Measurements from ENCODE around the gene LAD1. TPM values are rescaled to one million over a fixed set of nuclear protein-coding genes. Genes with fewer than 3 reads are reported as not detected.

The LAD1 gene
- total RNA-seq, 1 donor from 2014 or later = not detected

- H3K4me1 Mint-ChIP-seq = no peaks in the 10 kb centered on the region
- intact Hi-C loops (cut with micrococcal nuclease) = no loop called here
Measured at GRCh38 chr1:201375169-201375568, 24.0 kb downstream of the LAD1 start.

GRCh38 chr1:201374364-201374763 lies 24.8 kb downstream of the LAD1 start:
- CTCF ChIA-PET = no interaction called here
- H3K9me3 Mint-ChIP-seq = no peaks in the 10 kb centered on the region
- ATAC-seq (ENCODE audit: low read depth) (no peak), DNase-seq (no peak)
- H3K27me3 Mint-ChIP-seq = peaks cover 9% of the 10 kb centered on the region
- H3K4me3 Mint-ChIP-seq = no peak overlapping the region
- POLR2A ChIA-PET = no interaction called here
- intact Hi-C loops (cut with micrococcal nuclease) = no loop called here
- H3K36me3 Mint-ChIP-seq (ENCODE audit: low read depth) = no peaks in the 10 kb centered on the region
- H3K27ac Mint-ChIP-seq = no peak overlapping the region
- no peak for TF ChIP-seq CTCF (IDR thresholded peaks at IDR 0.05)
- no peaks in the 10 kb centered on the region for H3K4me1 Mint-ChIP-seq

More at GRCh38 chr1:201375169-201375568, 24.0 kb downstream of the LAD1 start:
- DNase-seq (no peak), ATAC-seq (ENCODE audit: low read depth) (no peak)
- Mint-ChIP-seq H3K9me3 (no peaks in the 10 kb centered on the region), H3K4me3 (no peak overlapping the region), H3K36me3 (ENCODE audit: low read depth) (no peaks in the 10 kb centered on the region), H3K27ac (no peak overlapping the region), H3K27me3 (peaks cover 9% of the 10 kb centered on the region)
- ChIA-PET CTCF (no interaction called here), POLR2A (no interaction called here)
- TF ChIP-seq CTCF (IDR thresholded peaks at IDR 0.05) = no peak

- Mint-ChIP-seq H3K27me3 (peaks cover 19% of the 10 kb centered on the region), H3K9me3 (no peaks in the 10 kb centered on the region), H3K27ac (no peak overlapping the region), H3K4me1 (no peaks in the 10 kb centered on the region), H3K4me3 (no peak overlapping the region), H3K36me3 (ENCODE audit: low read depth) (no peaks in the 10 kb centered on the region)
- intact Hi-C loops (cut with micrococcal nuclease) = no loop called here
- ChIA-PET POLR2A (no interaction called here), CTCF (no interaction called here)
- TF ChIP-seq CTCF (IDR thresholded peaks at IDR 0.05) = no peak
- ATAC-seq (ENCODE audit: low read depth) = no peak
- DNase-seq = no peak
Measured at GRCh38 chr1:201371792-201372191, 27.3 kb downstream of the LAD1 start.

DNA sequence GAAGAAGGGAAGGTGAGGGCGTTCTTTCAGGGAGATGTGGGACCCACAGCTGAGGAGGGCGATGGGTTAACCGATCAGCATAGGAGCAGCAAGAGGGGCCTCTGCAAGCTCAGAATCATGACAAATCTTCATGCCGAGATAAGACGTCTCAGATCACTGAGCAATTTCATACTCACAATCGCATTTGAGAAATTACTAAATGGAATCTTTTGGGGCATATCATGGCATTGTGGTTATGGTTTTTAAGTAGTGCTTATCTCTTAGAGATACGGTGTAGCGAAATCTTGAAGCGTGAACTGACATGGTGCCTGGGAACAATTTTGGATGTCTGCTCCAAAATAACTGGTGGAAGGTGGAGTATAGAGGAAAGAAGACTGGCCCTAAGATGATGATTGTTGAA lies 27.8 kb downstream of the LAD1 start:
- Mint-ChIP-seq H3K27ac (no peak overlapping the region), H3K4me3 (no peak overlapping the region), H3K4me1 (no peaks in the 10 kb centered on the region), H3K27me3 (peaks cover 16% of the 10 kb centered on the region), H3K9me3 (no peaks in the 10 kb centered on the region), H3K36me3 (ENCODE audit: low read depth) (no peaks in the 10 kb centered on the region)
- ATAC-seq (ENCODE audit: low read depth) = no peak
- intact Hi-C loops (cut with micrococcal nuclease) = no loop called here
- no peak for DNase-seq
- no peak for TF ChIP-seq CTCF (IDR thresholded peaks at IDR 0.05)
- ChIA-PET CTCF (no interaction called here), POLR2A (no interaction called here)

- Mint-ChIP-seq H3K36me3 (ENCODE audit: low read depth) (no peaks in the 10 kb centered on the region), H3K9me3 (no peaks in the 10 kb centered on the region), H3K4me3 (no peak overlapping the region), H3K27me3 (peaks cover 12% of the 10 kb centered on the region), H3K27ac (no peak overlapping the region), H3K4me1 (no peaks in the 10 kb centered on the region)
- no peak for DNase-seq
- TF ChIP-seq CTCF (IDR thresholded peaks at IDR 0.05) = no peak
- ATAC-seq (ENCODE audit: low read depth) = no peak
- ChIA-PET POLR2A (no interaction called here), CTCF (no interaction called here)
- intact Hi-C loops (cut with micrococcal nuclease) = no loop called here
Measured at GRCh38 chr1:201370500-201370899, 28.6 kb downstream of the LAD1 start.
